Cardiac muscle cell (in vitro differentiated cells and primary cell): ENCODE data around the gene METRN. TPM values are rescaled to one million over a fixed set of nuclear protein-coding genes. Genes with fewer than 3 reads are reported as not detected.
A peak's percentile ranks its signal among the peaks of the same experiment; 100 is the strongest.

Source experiments
- DNase-seq, 2 donors: peaks; one replicate each; pipeline versions ENCODE4 v3.0.0 to v3.0.0-alpha.2; 2010 to 2017; ENCODE audit warnings: low read depth in 1 of 2, low spot score in 1 of 2
- H3K27ac ChIP-seq: fragments of 200-600 bp; sonication (generic); 2 replicates; pipeline ENCODE4 v1.5.1; 2016
- H3K27me3 ChIP-seq: fragments of 200-600 bp; sonication (generic); 2 replicates; pipeline ENCODE4 v1.6.0; 2016; ENCODE audit warnings: control low read depth
- H3K36me3 ChIP-seq: fragments of 200-600 bp; sonication (generic); 2 replicates; pipeline ENCODE4 v1.5.1; 2016; ENCODE audit warnings: control low read depth
- H3K4me1 ChIP-seq: fragments of 200-600 bp; sonication (generic); 2 replicates; pipeline ENCODE4 v1.8.1; 2017; ENCODE audit warnings: low read depth, mild to moderate bottlenecking, mixed run types
- H3K4me3 ChIP-seq: fragments of 200-600 bp; sonication (generic); 2 replicates; pipeline ENCODE4 v1.5.1; 2016; ENCODE audit warnings: mild to moderate bottlenecking
- H3K9me3 ChIP-seq: fragments of 200-600 bp; sonication (generic); 2 replicates; pipeline ENCODE4 v1.5.1; 2017; ENCODE audit warnings: low read depth, mild to moderate bottlenecking, control low read depth
- CTCF ChIP-seq: IDR thresholded peaks from 2 replicates; pipeline ENCODE4 v1.5.1; 2012; ENCODE audit warnings: low read depth, mild to moderate bottlenecking, low read length
- polyA plus RNA-seq: library from polyadenylated mRNA; unstranded; fragments of >200 nt; fragmentation: Nextera tagmentation; extraction: Ambion mirVana; gene quantifications from 2 replicates; pipeline ENCODE4 v1.2.1, GENCODE V29; 2016
- total RNA-seq: library from RNA; depleted of rRNA; stranded (reverse); fragments of >200 nt; gene quantifications from 2 replicates; pipeline ENCODE4 v1.2.3, GENCODE V29; 2016

The METRN gene
- total and polyA plus RNA-seq, 2 experiments from 2014 or later: 93.9 to 299 TPM

GRCh38 chr16:720990-721764, 6.3 kb downstream of the METRN start, which contains the start of gene ANTKMT:
Gene ANTKMT (plus strand): TSS chr16:721146. CDS start chr16:721275, 129 bp downstream.
- Histone ChIP-seq H3K27me3 (no peaks in the 10 kb centered on the region), H3K4me3 (peak within 1 kb of the TSS; percentile 85), H3K4me1 (peaks cover 21% of the 10 kb centered on the region), H3K9me3 (no peaks in the 10 kb centered on the region), H3K27ac (peak within 1 kb of the TSS; percentile 90), H3K36me3 (no peaks in the 10 kb centered on the region)
- no peak for TF ChIP-seq CTCF
- peak; percentile 79 to 95 for DNase-seq

- Histone ChIP-seq H3K27ac (peak overlapping the region; percentile 90), H3K36me3 (no peaks in the 10 kb centered on the region), H3K4me1 (peaks cover 16% of the 10 kb centered on the region), H3K9me3 (no peaks in the 10 kb centered on the region), H3K4me3 (peak overlapping the region; percentile 85), H3K27me3 (no peaks in the 10 kb centered on the region)
- DNase-seq: no peak
- no peak for TF ChIP-seq CTCF
These were observed 7.0 kb downstream of the METRN start for GRCh38 chr16:721765-722540.

- H3K27me3 ChIP-seq: no peaks in the 10 kb centered on the region
- DNase-seq: no peak
- TF ChIP-seq CTCF: no peak
- peaks cover 16% of the 10 kb centered on the region for H3K4me1 ChIP-seq
- H3K36me3 ChIP-seq: no peaks in the 10 kb centered on the region
- no peak overlapping the region for H3K4me3 ChIP-seq
- no peaks in the 10 kb centered on the region for H3K9me3 ChIP-seq
- H3K27ac ChIP-seq: no peak overlapping the region
These were observed 8.1 kb downstream of the METRN start for GRCh38 chr16:722835-723633.

GRCh38 chr16:723695-724094, 8.8 kb downstream of the METRN start:
- no peak overlapping the region for H3K4me3 ChIP-seq
- no peak for DNase-seq
- H3K9me3 ChIP-seq: no peaks in the 10 kb centered on the region
- no peak for TF ChIP-seq CTCF
- H3K27me3 ChIP-seq: no peaks in the 10 kb centered on the region
- H3K36me3 ChIP-seq: no peaks in the 10 kb centered on the region
- H3K27ac ChIP-seq: no peak overlapping the region
- peaks cover 16% of the 10 kb centered on the region for H3K4me1 ChIP-seq
